Measurements from ENCODE around the gene PSMB5. TPM values are rescaled to one million over a fixed set of nuclear protein-coding genes. Genes with fewer than 3 reads are reported as not detected.
"Not testable (repeated sequence)": the region's sequence is repeated elsewhere in the genome, so short reads cannot be mapped to it uniquely, and the experiment has no call there.

Gene PSMB5
- total RNA-seq, 1 donor from 2014 or later, result 183 TPM

DNA sequence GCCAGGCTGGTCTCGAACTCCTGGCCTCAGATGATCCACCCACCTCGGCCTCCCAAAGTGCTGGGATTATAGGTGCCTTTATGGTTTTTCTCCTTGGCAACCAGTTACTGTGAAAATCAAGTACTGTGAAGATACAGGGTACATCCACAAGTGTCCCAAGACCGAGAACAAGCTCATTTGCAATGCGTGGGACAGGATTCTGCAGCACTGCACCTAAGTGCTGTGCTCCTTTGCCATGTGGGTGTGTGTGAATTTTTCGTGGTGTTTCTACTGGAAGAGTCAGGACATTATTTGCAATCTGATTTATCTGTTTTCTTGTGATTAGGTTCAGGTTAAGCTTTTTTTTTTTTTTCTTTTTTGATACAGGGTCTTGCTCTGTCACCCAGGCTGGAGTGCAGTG, 17.6 kb downstream of the PSMB5 start:
- Histone ChIP-seq H3K4me1 (ENCODE audit: control insufficient read depth in 3 of 3, insufficient read depth in 3 of 3, low read length in 3 of 3) (no peaks in the 10 kb centered on the region), H3K36me3 (ENCODE audit: control insufficient read depth in 3 of 3, insufficient read depth in 3 of 3, low read length in 3 of 3) (no peaks in the 10 kb centered on the region), H3K9ac (ENCODE audit: low read depth in 1 of 3, low read length in 3 of 3) (no peak overlapping the region), H3K27me3 (ENCODE audit: control insufficient read depth in 3 of 3, insufficient read depth in 3 of 3, low read length in 3 of 3) (no peaks in the 10 kb centered on the region), H3K9me3 (ENCODE audit: control insufficient read depth in 3 of 3, low read length in 3 of 3) (no peaks in the 10 kb centered on the region), H3K27ac (ENCODE audit: low read depth, low read length) (no peak overlapping the region), H3K4me3 (ENCODE audit: low read length in 3 of 3) (no peak overlapping the region)

DNA sequence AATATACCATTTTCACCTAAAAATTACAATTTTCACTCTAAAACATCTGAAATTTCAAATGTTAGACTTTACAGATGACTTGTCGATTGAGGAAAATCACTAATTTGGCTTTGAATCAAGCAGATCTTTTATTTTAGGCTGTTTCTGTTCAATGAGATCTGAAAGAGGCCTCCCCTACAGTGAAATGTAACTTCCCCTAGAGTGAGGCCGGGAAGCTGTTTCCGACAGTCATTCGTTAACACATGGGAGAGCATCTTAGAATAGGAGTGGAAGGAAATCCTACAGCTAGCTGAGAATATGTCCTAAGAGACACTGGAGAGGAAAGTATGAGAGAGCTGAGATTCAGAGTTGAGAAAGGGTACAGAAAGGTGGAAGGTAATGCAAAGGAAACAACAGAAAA, 19.1 kb downstream of the PSMB5 start:
- Histone ChIP-seq H3K27ac (ENCODE audit: low read depth, low read length) (no peak overlapping the region), H3K9ac (ENCODE audit: low read depth in 1 of 3, low read length in 3 of 3) (no peak overlapping the region), H3K4me1 (ENCODE audit: control insufficient read depth in 3 of 3, insufficient read depth in 3 of 3, low read length in 3 of 3) (no peaks in the 10 kb centered on the region), H3K36me3 (ENCODE audit: control insufficient read depth in 3 of 3, insufficient read depth in 3 of 3, low read length in 3 of 3) (no peaks in the 10 kb centered on the region), H3K27me3 (ENCODE audit: control insufficient read depth in 3 of 3, insufficient read depth in 3 of 3, low read length in 3 of 3) (no peaks in the 10 kb centered on the region), H3K9me3 (ENCODE audit: control insufficient read depth in 3 of 3, low read length in 3 of 3) (no peaks in the 10 kb centered on the region), H3K4me3 (ENCODE audit: low read length in 3 of 3) (no peak overlapping the region)

DNA sequence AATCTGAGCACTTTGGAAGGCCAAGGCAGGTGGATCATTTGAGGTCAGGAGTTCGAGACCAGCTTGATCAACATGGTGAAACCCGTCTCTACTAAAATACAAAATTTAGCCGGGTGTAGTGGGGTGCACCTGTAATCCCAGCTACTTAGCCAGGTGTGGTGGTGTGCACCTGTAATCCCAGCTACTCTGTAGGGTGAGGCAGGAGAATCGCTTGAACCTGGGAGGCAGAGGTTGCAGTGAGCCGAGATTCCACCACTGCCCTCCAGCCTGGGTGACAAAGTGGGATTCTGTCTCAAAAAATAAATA, 21.0 kb downstream of the PSMB5 start:
- not testable (repeated sequence) for H3K27ac ChIP-seq (ENCODE audit: low read depth, low read length); H3K4me1 ChIP-seq (ENCODE audit: control insufficient read depth in 3 of 3, insufficient read depth in 3 of 3, low read length in 3 of 3); H3K9ac ChIP-seq (ENCODE audit: low read depth in 1 of 3, low read length in 3 of 3); H3K27me3 ChIP-seq (ENCODE audit: control insufficient read depth in 3 of 3, insufficient read depth in 3 of 3, low read length in 3 of 3); H3K4me3 ChIP-seq (ENCODE audit: low read length in 3 of 3); H3K36me3 ChIP-seq (ENCODE audit: control insufficient read depth in 3 of 3, insufficient read depth in 3 of 3, low read length in 3 of 3); H3K9me3 ChIP-seq (ENCODE audit: control insufficient read depth in 3 of 3, low read length in 3 of 3)

DNA sequence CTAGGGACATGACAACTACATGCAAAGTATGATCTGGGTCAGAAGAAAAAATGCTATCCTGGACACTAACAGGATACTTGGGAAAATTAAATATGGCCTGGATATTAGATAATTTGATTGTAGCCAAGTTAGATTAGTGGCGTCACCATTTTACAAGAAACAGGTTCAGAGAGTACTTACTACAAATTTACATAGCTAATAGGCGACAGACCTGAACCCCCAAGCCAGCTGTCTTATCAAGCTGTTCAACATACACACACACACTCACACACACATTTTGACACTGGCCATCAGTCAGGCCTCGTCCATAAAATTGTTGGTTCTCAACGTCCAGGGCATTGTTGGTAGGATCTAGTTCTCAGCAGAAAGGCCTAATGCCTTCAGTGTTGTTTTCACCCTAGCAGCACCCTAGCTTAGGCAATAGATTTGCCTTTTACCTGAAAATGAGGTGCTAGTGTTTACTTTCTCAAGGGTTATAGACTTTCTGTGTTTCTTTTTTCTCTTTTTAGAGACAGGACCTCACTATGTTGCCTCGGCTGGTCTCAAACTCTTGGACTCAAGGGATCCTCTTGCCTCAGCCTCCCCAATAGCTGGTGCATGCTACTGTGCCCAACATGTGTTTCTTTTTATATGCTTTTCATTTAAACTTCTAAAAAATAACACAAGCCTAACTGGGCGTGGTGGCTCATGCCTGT, 21.5 kb downstream of the PSMB5 start:
- H3K36me3 ChIP-seq (ENCODE audit: control insufficient read depth in 3 of 3, insufficient read depth in 3 of 3, low read length in 3 of 3), result no peaks in the 10 kb centered on the region
- no peak overlapping the region for H3K4me3 ChIP-seq (ENCODE audit: low read length in 3 of 3)
- no peaks in the 10 kb centered on the region for H3K9me3 ChIP-seq (ENCODE audit: control insufficient read depth in 3 of 3, low read length in 3 of 3)
- peaks cover 0 to 8% (median 5%) of the 10 kb centered on the region in 3 donors for H3K4me1 ChIP-seq (ENCODE audit: control insufficient read depth in 3 of 3, insufficient read depth in 3 of 3, low read length in 3 of 3)
- H3K27ac ChIP-seq (ENCODE audit: low read depth, low read length), result no peak overlapping the region
- H3K9ac ChIP-seq (ENCODE audit: low read depth in 1 of 3, low read length in 3 of 3), result no peak overlapping the region
- H3K27me3 ChIP-seq (ENCODE audit: control insufficient read depth in 3 of 3, insufficient read depth in 3 of 3, low read length in 3 of 3), result no peaks in the 10 kb centered on the region

DNA sequence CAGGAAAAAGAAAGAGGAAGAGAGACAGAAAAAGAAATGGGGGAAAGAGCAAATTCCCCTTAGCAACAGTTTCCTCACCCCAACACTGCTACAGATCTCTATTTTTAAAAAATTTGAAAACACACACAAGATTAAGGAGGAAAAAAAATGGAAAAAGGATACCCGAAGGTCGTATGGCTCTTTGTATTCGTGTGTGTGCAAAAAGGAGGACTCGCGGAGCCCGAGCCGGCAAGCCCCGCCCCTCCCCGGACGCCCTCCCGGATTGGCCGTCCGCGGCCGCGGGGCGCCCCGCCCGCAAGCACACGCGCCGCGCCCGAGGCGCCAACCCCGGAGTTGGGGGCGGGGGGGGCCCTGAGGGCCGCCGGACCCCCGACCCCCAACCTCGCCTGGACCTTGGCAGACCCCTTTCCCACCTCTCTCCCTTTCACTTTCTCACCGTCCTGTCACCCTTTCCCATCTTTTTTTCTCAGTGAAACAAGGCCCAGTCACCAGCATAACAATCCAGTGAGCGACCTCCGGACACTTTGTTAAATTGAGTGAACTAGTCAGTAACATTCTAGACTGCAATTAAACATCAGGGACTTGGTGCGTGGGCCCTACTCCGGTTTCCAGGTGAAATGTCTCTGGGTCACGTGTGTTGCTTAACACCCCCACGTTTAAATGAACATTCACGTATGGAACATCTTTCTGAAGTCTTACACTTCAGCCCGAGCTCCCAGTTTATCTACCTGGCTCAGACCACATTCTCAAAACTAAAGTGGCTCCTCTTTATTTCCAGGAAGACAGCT, 24.6 kb downstream of the PSMB5 start, which contains the start of gene C14orf93:
TSS of gene C14orf93 (minus strand) at position 205 of the 788 bp plus-strand sequence. CDS start 11,120 bp downstream, outside the sequence.
- H3K27me3 ChIP-seq (ENCODE audit: control insufficient read depth in 3 of 3, insufficient read depth in 3 of 3, low read length in 3 of 3), result no peaks in the 10 kb centered on the region
- H3K9ac ChIP-seq (ENCODE audit: low read depth in 1 of 3, low read length in 3 of 3), result peak within 1 kb of the TSS; percentile 65 to 79 (median 75)
- H3K4me3 ChIP-seq (ENCODE audit: low read length in 3 of 3), result peak within 1 kb of the TSS; percentile 74 to 85 (median 84)
- no peaks in the 10 kb centered on the region for H3K36me3 ChIP-seq (ENCODE audit: control insufficient read depth in 3 of 3, insufficient read depth in 3 of 3, low read length in 3 of 3)
- no peaks in the 10 kb centered on the region for H3K9me3 ChIP-seq (ENCODE audit: control insufficient read depth in 3 of 3, low read length in 3 of 3)
- peaks cover 10 to 20% (median 12%) of the 10 kb centered on the region in 3 donors for H3K4me1 ChIP-seq (ENCODE audit: control insufficient read depth in 3 of 3, insufficient read depth in 3 of 3, low read length in 3 of 3)
- peak within 1 kb of the TSS; percentile 71 for H3K27ac ChIP-seq (ENCODE audit: low read depth, low read length)

DNA sequence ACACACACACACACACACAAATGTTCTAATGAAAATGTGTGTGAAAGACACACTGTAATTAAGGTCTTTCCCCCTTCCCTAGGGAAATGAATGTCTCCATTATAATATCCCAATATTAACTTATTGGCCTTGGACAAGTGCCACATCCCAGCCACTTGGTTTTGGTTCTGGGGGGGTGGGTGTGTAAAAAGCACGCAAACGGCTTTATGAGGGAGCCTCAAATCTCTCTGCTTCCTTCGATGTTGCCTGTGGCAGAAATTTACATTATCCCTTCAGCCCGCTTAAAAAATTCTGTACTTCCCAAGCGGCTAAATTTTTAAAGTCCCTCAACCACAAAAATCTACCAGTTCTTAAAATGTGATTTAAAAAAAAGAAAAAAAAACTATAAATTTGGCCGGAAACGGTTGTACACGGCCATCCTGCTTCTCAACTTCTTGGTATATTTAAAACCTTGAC, 25.2 kb downstream of the PSMB5 start:
- Histone ChIP-seq H3K9me3 (ENCODE audit: control insufficient read depth in 3 of 3, low read length in 3 of 3) (no peaks in the 10 kb centered on the region), H3K36me3 (ENCODE audit: control insufficient read depth in 3 of 3, insufficient read depth in 3 of 3, low read length in 3 of 3) (no peaks in the 10 kb centered on the region), H3K27me3 (ENCODE audit: control insufficient read depth in 3 of 3, insufficient read depth in 3 of 3, low read length in 3 of 3) (no peaks in the 10 kb centered on the region), H3K27ac (ENCODE audit: low read depth, low read length) (peak overlapping the region; percentile 71), H3K4me3 (ENCODE audit: low read length in 3 of 3) (peak overlapping the region; percentile 74 to 85 (median 84)), H3K9ac (ENCODE audit: low read depth in 1 of 3, low read length in 3 of 3) (peak overlapping the region; percentile 36 to 79 (median 65)), H3K4me1 (ENCODE audit: control insufficient read depth in 3 of 3, insufficient read depth in 3 of 3, low read length in 3 of 3) (peaks cover 10 to 20% (median 12%) of the 10 kb centered on the region in 3 donors)

DNA sequence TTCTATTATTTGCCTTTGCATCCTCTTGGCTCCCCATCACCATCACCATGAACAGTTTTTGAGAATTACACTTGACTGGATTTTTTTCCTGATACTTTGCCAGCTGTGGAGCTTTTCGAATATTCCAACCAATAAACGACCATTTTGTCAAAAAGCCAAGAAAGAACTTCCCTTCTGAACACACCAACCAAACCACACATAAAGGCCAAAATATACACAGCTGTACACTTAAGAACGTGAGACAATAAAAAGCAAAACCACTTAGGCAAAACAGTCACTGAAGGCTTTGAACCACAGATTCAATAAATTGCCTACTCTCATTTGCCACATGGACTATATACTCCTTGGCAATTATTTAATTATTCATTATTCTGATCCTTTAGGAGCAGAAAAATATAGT, 25.9 kb downstream of the PSMB5 start:
- Histone ChIP-seq H3K36me3 (ENCODE audit: control insufficient read depth in 3 of 3, insufficient read depth in 3 of 3, low read length in 3 of 3) (no peaks in the 10 kb centered on the region), H3K27me3 (ENCODE audit: control insufficient read depth in 3 of 3, insufficient read depth in 3 of 3, low read length in 3 of 3) (no peaks in the 10 kb centered on the region), H3K4me1 (ENCODE audit: control insufficient read depth in 3 of 3, insufficient read depth in 3 of 3, low read length in 3 of 3) (peaks cover 10 to 20% (median 12%) of the 10 kb centered on the region in 3 donors), H3K9me3 (ENCODE audit: control insufficient read depth in 3 of 3, low read length in 3 of 3) (no peaks in the 10 kb centered on the region), H3K4me3 (ENCODE audit: low read length in 3 of 3) (peak overlapping the region in 1 of 3 donors; percentile 85), H3K9ac (ENCODE audit: low read depth in 1 of 3, low read length in 3 of 3) (no peak overlapping the region), H3K27ac (ENCODE audit: low read depth, low read length) (no peak overlapping the region)

DNA sequence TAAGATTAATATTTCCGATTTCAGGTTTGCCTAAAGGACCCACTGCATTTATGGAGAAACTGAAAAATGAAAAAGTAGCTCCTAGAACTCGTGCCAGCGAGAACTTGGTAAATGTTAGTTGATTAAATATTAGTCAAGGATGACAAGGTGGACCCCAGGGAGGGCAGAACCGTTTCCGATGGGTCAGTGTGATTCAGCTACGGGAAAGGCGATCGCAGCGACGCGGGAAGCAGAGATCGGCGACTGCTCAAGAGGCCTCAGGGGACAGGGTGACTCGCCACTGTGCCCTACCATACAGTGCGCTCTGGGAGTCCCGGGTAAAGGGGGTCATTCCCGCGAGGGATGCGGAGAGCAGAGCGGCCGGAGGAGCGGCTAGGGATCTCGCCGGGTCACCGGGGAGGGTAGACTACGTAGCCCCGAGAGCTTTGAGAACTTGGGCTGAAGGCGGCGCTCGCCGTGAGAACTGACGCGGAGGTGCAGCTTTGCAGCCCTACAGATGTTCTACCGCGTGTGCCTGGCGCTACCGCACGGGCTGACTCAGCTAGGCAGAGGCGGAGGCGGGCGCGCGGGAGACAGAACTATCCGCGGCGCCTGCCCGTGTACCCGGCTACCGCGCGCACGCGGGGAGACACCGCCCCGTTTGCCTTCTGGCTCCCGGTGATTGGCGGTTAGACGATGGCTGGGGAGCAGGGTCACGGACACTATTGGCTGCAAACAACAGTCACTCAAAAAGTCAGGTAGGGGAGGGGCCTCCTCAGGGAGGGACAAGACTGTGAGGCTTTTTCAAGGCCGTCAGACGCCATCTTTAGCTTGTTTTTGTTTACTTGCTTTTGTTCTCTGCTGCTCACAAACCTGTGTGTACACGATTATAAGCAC, 27.9 kb downstream of the PSMB5 start:
- Histone ChIP-seq H3K9me3 (ENCODE audit: control insufficient read depth in 3 of 3, low read length in 3 of 3) (no peaks in the 10 kb centered on the region), H3K36me3 (ENCODE audit: control insufficient read depth in 3 of 3, insufficient read depth in 3 of 3, low read length in 3 of 3) (no peaks in the 10 kb centered on the region), H3K27ac (ENCODE audit: low read depth, low read length) (peak overlapping the region; percentile 97), H3K9ac (ENCODE audit: low read depth in 1 of 3, low read length in 3 of 3) (peak overlapping the region; percentile 86 to 98 (median 88)), H3K27me3 (ENCODE audit: control insufficient read depth in 3 of 3, insufficient read depth in 3 of 3, low read length in 3 of 3) (no peaks in the 10 kb centered on the region), H3K4me3 (ENCODE audit: low read length in 3 of 3) (peak overlapping the region; percentile 79 to 94 (median 80)), H3K4me1 (ENCODE audit: control insufficient read depth in 3 of 3, insufficient read depth in 3 of 3, low read length in 3 of 3) (peaks cover 10 to 20% (median 12%) of the 10 kb centered on the region in 3 donors)

DNA sequence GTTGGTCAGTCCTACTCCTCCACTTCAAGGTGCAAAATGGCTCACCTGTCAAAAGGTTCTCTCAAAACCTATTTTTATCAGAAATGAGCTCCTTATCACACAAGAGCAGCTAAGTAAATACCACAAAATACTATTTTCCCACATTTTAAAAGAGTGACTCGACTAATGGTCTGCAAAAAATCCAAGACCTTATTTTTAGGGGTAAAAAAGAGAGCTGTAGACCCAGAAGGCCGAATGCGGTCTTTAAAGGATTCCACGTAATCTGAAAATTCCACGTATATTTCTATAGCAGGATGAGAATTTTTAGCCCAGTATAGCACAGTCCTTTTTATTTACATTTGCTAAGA, 28.5 kb downstream of the PSMB5 start:
- Histone ChIP-seq H3K9me3 (ENCODE audit: control insufficient read depth in 3 of 3, low read length in 3 of 3) (no peaks in the 10 kb centered on the region), H3K27ac (ENCODE audit: low read depth, low read length) (peak overlapping the region; percentile 97), H3K4me1 (ENCODE audit: control insufficient read depth in 3 of 3, insufficient read depth in 3 of 3, low read length in 3 of 3) (peaks cover 10 to 20% (median 12%) of the 10 kb centered on the region in 3 donors), H3K9ac (ENCODE audit: low read depth in 1 of 3, low read length in 3 of 3) (peak overlapping the region; percentile 86 to 98 (median 88)), H3K27me3 (ENCODE audit: control insufficient read depth in 3 of 3, insufficient read depth in 3 of 3, low read length in 3 of 3) (no peaks in the 10 kb centered on the region), H3K36me3 (ENCODE audit: control insufficient read depth in 3 of 3, insufficient read depth in 3 of 3, low read length in 3 of 3) (no peaks in the 10 kb centered on the region), H3K4me3 (ENCODE audit: low read length in 3 of 3) (peak overlapping the region; percentile 79 to 94 (median 80))

Measured in skeletal muscle tissue (tissue), 4 donors.